Medulla oblongata (tissue), 1 donor: Measurements from ENCODE around the gene GSK3B.
A peak's percentile ranks its signal among the peaks of the same experiment; 100 is the strongest.

Experiments used
- DNase-seq: peaks from one replicate; pipeline ENCODE4 v3.0.0-alpha.2; 2015; ENCODE audit errors: extremely low spot score

GSK3B gene

DNA sequence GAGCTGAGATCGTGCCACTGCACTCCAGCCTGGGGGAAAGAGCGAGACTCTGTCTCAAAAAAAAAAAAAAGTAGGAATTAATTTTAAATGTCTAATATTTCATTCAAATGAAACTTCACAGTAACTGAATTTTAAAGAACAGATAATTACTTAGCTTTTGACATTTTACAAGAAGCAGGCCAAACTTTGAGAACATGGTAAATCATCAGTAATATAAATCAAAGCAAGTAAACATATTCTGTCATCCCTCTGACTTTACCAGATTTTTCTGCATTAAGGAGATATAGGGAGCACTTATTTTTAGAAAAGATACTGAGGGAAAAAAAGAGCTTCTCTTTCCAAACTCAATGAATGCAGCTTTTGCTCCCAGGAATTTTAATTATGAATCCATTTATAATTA is 275.3 kb downstream of the GSK3B start:
- no peak for DNase-seq

DNA sequence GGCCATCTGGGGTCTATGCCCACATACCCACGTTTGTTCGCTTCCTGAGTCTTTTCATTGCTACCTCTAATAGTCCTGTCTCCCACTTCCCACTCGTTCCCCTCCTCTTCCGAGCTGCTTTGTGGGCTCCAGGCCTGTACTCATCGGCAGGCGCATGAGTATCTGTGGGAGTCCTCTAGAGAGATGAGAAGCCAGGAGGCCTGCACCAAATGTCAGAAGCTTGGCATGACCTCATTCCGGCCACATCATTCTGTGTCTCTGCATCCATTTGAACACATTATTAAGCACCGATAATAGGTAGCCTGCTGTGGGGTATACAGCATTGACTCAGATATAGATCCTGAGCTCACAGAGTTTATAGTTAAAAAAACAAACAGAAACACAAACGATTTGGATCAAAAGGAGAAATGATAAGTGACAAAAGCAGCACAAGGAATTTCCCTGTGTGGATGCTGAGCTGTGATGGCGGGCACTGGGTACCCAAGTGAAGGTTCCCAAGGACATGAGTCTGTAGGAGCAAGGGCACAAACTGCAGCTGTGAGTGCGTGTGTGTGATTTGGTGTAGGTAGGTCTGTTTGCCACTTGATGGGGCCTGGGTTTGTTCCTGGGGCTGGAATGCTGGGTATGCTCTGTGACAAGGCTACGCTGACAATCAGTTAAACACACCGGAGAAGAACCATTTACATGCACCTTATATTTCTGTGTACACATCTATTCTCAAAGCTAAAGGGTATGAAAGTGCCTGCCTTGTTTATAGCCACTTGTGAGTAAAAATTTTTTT is 276.5 kb downstream of the GSK3B start:
- no peak for DNase-seq

DNA sequence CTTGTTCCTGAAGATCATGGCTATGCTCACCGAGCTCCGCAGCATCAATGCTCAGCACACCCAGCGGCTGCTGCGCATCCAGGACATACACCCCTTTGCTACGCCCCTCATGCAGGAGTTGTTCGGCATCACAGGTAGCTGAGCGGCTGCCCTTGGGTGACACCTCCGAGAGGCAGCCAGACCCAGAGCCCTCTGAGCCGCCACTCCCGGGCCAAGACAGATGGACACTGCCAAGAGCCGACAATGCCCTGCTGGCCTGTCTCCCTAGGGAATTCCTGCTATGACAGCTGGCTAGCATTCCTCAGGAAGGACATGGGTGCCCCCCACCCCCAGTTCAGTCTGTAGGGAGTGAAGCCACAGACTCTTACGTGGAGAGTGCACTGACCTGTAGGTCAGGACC is 277.2 kb downstream of the GSK3B start:
- DNase-seq = no peak

DNA sequence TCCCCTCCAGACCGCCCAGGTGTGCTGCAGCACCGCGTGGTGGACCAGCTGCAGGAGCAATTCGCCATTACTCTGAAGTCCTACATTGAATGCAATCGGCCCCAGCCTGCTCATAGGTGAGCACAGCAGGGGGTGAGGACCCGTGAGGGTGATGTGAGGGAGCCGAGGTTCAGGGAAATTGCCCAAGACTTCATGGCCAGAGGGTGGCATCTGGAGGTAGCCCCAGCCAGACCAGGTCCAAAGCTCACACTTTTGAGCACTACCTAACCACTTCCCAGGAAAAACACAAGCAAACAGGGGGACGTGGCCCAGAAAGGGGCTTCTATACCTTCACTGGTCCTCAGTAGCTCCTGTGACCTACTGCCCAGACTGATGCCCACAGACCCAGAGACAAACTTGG is 278.5 kb downstream of the GSK3B start:
- no peak for DNase-seq

DNA sequence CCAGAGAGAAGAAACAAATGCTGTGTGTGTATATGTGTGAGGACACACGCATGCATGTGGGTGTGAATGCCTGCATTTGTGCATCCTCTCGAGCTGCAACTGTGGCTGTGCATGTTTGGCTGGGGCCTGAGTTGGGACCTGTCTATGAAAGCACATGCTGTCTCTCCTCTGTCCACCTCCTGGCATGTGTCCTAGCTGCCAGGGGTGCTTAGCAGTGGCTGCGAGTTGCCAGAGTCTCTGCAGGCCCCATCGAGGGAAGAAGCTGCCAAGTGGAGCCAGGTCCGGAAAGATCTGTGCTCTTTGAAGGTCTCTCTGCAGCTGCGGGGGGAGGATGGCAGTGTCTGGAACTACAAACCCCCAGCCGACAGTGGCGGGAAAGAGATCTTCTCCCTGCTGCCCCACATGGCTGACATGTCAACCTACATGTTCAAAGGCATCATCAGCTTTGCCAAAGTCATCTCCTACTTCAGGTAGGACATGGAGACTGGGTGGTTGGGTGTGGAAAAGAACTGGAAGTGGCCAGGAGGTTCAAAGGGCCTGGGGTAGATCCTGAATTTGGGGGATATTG is 281.7 kb downstream of the GSK3B start:
- DNase-seq = no peak

DNA sequence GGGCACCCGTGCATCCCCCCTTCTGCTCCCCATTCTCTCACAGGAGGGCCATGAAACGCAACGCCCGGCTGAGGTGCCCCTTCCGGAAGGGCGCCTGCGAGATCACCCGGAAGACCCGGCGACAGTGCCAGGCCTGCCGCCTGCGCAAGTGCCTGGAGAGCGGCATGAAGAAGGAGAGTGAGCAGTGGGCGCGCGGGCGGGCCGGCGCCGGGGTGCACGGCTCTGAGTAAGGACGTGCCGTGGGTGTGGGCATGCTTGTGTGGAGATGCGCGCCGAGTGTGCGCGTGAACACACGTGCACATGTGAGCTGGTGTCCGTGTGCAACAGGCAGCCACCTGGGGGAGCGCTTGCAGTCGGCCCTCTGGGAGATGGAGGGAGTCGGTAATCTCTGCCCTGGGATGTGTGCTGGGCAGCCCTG is 284.2 kb downstream of the GSK3B start:
- peak; percentile 14 for DNase-seq

DNA sequence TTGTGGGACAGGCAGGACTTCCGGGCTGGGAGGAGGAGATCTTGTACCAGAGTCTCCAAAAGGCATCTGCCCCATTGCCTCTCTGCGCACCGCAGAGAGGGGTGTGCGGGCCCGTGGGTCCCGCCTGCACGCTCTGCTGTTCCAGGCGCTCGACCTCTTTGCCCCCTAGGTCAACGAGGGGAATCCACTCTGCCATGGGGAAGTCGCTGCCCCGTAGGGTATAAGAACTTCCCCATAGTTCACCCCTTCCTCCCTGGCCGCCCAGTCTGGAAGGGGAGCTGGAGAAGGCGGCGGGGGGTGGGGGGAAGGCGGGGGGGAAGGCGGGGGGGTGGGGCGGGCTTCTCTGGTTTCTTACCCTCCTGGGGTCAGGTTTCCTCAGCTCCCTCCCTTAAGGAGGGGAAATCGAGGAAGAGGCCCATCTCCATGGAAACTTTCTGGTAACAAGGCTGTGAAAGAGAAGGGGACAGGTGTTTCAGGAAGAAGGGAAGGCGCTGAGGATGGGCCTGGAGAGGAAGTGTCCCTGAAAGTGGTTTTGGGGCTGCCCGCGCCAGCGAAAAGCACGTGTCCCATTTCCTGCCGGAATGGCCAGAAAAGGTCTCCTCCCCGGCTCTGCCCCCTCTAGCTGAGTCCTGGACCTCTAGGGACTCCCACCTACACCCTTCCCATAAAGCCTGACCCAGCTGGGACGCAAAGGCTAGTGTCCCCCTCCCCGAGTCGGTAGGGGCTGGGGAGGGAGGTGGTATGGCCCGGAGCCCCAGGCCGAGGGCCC is 284.8 kb downstream of the GSK3B start:
- no peak for DNase-seq

DNA sequence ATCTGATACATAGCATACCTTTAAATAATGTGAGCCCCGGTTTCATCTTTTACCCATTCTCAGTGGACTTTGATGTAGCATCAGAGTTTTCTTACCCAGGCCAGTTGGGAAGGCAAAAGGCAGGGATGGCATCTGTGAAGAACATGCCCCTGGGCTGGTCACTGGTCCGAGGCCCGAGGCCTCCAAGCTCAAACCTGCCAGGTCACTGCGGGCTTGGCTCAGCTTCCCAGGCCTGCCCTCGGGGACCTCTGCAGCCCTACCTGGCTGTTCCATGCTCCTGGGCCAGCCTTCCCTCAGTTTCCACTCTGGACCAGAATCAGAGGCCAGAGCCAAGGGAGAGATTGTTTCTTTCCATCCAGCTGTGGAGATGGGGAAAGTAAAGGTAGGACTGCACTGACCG is 285.4 kb downstream of the GSK3B start:
- DNase-seq = no peak

DNA sequence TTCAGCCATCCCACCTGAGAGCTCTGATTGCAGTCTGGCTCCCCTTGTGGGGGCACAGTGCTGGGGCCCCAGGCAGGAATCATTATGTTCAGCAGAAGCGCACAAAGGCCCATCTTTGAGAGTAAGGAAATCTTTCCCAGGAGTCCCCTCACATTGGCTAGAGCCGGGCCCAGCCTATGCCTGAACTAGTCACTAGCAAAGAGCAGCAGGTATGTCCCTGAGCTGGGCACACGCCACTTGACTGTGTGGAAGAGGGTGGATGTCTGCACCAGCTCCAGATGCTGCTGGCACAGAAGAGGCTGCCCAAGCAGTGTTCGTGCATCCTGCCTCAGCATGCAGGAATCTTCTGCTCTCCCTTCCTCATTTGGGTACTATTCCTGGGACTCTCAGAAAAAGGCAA is 286.0 kb downstream of the GSK3B start:
- DNase-seq = no peak

DNA sequence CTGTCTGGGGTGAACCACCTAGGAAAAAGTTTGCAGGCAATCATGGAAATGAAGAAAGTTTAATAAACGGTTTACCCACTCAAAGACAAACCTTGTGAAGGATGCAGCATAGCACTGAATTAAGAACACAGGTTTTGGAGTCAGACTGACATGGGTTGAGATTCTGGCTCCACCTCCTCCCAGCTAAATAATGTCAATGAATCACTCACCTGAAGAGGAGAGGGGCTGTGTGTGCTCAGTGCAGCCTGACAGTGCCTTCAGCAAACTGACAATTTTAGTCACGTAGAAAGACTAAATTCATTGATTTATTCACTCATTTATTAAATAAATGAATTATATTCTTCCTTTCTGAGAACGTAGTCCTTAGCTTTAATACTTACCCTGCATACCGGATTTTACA is 293.4 kb downstream of the GSK3B start:
- DNase-seq = no peak

DNA sequence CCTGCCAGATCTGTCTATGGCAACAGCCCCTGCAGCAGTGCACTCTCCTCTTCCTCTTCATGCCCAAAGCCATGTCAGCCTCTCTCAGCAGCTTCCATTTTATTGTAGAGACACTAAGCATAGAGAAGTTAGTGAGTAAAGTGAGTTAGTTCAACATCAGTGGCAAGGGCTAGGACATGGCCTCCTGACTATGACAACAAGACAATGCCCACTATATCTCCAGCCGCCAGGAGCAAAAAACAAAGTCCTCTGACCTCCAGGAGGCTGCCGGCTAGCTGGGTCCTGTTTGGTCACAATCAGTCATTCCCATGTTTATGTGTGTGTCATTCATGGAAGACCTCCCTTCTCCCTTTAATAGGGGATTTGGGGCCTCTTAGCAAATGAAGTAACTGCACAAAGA is 297.5 kb downstream of the GSK3B start:
- DNase-seq = no peak

DNA sequence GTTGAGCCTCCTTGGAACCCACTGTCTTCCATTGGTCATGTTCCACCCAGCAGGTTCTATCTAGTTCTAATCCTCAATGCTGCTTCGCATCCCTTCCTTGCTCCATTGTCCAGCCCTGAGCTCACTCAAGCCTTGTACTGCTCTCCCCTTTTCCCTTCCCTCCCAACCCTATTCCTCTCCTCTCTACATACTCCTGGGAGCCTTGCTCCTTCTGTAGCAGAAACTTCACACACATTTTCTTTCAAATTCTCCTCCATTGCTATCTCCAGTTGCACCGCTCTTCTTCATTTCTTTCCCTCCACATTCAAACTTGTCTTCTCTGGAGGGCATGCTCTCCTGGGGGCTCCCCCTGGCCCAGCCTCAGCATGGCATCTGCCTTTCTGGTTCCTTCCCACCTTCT is 297.9 kb downstream of the GSK3B start:
- DNase-seq = no peak

DNA sequence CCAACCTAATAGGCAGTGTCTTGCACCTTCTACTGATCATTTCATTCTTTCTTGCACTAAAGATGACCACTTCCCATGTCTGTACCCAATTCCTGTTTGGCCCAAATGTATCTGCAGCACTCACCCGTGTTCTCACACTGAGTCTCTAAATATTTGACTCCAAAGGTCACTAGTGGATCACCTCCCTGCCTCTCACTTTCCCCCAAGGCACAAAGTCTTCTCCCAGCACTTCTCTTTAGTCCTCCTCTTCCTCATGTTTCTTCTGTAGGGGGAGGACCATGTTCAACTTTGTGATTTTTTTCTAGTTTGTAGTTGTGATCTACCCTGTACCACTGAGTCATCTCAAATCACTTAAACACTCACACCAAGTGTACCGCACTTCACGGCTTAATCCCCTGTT is 298.4 kb downstream of the GSK3B start:
- DNase-seq = no peak

DNA sequence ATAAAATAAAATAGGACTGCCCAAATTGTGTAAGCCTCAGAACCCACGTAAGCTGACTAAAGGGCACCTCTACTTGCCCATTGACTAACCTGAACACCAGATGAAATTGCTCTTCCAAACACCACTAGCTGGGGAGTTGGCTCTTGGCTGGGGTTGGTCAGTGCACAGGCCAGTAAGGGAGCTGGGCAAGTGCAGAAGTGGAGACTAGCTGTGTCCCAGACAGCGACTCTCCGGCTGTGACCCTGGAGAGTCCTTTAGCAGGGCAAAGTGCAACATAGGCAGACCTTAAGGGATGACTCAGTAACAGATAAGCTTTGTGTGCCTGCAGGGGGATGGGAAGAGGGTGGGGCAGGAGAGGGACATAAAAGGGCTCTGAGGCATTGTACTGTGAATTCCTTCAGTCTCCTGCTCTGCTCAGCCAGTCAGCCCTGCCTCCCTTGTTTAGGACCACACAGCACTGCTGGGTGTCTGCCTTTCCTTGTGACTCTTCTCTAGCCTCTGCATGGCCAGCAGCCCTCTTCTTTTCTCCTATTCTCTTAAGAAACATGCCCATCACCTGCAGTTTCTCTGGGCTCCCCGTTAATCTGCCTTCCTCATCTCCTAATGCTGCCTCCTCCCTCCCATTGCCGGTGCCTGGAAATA is 299.2 kb downstream of the GSK3B start:
- DNase-seq = no peak

DNA sequence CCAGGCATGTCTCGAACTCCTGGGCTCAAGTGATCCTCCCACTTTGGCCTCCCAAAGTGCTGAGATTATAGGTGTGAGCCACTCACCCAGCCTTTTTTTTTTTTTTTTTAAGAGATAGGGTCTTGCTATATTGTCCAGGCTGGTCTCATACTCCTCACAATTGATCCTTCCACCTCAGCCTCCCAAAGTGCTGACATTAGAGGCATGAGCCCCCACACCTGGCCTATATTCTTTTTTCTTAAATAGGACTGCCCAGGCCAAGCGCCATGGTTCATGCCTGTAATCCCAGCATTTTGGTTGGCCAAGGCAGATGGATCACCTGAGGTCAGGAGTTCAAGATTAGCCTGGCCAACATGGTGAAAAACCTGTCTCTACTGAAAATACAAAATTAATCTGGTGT is 299.8 kb downstream of the GSK3B start:
- DNase-seq = no peak

DNA sequence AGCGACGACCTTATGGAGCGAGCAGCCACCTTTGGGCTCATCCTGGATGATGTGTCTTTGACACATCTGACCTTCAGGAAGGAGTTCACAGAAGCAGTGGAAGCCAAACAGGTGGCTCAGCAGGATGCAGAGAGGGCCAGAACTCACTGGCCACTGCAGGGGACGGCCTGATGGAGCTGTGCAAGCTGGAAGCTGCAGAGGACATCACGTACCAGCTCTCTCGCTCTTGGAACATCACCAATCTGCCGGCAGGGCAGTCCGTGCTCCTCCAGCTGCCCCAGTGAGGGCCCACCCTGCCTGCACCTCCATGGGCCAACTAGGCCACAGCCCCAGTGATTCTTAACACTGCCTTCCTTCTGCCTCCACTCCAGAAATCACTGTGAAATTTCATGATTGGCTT is 302.0 kb downstream of the GSK3B start:
- DNase-seq = no peak

DNA sequence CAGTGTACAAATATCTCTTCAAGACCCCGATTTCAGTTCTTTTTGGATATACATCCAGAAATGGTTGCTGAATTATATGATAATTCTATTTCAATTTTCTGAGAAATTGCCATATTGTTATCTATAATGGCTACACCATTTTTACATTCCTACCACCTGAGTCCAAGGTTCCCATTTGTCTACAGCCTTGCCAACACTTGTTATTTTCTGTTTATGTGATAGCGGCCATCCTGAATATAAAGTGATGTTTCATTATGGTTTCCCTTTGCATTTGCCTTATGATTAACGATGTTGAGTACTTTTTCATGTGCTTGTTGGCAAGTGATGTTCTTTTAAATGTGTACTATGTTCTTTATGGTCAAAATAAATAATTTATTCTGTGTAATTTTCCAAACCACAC is 303.9 kb downstream of the GSK3B start:
- DNase-seq = no peak

DNA sequence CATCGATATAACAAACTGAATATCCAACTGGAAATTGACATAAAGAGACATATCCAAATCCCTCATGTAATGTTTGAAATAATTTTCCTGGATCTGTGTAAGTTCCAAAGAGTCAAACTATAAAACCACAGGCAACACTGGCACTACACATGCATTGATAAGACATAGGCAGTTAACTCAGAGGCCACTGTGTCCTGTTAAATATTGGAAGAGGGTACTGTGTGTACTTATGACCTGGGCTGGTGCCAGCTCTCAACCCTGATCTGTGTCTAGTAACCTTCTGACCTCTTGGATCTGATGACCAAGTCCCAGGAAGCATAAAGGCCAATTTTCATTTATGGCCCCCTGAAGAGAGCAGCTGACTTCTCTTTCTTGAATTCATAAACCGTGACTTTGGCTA is 307.8 kb downstream of the GSK3B start:
- DNase-seq = no peak

DNA sequence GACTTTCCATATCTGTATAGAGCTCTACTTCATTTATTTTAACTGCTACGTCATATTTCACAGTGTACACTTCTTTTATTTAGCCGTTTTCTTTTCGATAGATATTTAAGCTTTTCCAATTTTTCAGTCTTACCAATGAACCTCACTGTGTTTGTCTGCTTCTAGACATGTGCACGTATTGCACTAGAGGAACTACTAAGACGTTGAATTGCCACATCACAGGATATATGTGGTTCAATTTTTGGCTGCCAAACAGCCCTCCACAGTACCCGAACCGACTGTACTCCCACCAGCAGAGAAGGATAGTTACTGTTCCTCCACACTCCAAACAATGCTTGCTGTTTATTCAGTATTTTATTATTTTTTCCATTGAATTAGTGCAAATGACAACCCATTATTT is 310.4 kb downstream of the GSK3B start:
- no peak for DNase-seq

DNA sequence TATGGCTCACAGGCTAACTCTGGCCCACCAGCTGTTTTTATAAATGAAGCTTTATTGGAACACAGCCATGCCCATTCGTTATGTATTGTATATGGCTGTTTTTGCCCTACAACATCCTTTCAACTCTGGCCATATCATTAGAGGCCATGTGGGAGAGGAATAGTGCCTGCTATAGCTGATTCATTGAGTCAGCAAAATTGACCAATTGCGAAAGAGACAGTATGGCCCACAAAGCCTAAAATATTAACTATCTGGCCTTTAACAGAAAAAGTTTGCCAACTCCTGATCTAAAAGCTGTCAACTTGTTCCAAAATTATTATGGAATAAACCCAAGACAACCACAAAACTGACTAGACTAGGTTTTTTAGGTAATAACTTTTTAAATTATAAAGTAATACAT is 311.0 kb downstream of the GSK3B start:
- no peak for DNase-seq

DNA sequence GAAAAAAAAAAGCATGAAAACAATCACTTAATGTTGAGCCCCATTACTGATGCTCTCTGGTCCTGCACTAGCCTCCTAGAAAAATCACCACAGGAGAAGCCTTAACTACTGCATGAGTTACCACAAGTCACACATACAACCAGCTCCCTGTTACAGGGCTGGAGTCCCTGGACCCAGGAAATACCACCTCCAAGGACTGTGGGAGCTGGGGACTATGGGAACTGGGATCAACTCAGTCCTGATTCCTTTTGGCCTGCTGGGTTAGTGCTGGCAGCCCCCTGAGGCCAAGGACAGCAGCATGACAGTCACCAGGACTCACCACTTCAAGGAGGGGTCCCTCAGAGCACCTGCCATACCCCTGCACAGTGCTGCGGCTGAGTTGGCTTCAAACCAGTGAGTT is 311.8 kb downstream of the GSK3B start:
- no peak for DNase-seq

DNA sequence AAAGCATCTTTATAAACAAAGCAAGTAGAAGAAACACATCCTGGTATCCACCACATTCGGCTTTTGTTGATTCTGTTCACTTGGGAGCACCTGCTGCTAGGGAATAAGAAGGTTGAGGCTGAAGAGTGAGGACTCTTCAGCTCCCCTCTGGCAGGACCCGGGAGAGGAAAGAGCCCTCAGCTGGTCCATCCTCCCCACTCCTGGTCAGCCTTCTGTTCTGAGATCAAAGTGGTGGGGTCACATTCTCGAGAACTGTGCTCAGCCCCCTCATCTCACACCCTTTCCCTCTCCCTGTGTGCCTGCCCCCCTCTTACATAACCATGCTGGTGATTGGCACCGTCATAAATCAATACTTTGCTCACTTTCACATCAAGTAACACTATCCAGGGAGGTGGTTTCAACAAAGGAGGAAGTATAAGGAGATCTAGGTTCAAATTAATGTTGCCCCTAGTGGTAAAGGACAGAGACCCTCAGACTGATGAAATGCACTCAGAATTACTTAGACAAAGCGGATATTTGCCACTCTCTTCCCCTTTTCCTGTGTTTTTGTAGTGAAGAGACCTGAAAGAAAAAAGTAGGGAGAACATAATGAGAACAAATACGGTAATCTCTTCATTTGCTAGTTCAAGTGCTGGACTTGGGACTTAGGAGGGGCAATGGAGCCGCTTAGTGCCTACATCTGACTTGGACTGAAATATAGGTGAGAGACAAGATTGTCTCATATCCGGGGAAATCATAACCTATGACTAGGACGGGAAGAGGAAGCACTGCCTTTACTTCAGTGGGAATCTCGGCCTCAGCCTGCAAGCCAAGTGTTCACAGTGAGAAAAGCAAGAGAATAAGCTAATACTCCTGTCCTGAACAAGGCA is 312.7 kb downstream of the GSK3B start, which contains the start of gene NR1I2:
Gene NR1I2 (plus strand): TSS at position 772 of the 869 bp plus-strand sequence.
- DNase-seq = no peak
